ENCODE measurements around the gene SMIM35.
"Not testable (repeated sequence)": the region's sequence is repeated elsewhere in the genome, so short reads cannot be mapped to it uniquely, and the experiment has no call there.

The SMIM35 gene

DNA sequence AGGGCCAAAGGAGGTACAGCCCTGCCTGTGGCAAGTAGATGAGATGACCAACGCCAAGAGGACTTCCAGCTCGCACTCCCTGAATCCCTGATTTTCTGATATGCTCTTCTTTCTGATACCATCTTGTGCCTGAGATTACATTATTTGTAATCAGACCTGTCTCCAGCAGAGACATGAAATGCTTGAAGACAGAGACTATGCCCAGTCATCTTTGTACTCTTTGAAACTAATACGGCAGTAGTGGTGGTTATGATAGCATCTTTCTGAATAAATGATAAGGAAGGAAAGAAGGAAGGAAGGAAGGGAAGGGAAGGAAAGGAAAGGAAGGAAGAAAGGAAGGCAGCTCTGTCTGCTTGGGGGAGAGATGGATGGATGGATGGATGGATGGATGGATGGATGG lies 72.7 kb downstream of the SMIM35 start:
- Histone ChIP-seq H3K27ac (ENCODE audit: low read length) (no peak overlapping the region), H3K4me1 (ENCODE audit: control insufficient read depth in 1 of 2, insufficient read depth in 2 of 2, low read length in 2 of 2) (no peaks in the 10 kb centered on the region)

DNA sequence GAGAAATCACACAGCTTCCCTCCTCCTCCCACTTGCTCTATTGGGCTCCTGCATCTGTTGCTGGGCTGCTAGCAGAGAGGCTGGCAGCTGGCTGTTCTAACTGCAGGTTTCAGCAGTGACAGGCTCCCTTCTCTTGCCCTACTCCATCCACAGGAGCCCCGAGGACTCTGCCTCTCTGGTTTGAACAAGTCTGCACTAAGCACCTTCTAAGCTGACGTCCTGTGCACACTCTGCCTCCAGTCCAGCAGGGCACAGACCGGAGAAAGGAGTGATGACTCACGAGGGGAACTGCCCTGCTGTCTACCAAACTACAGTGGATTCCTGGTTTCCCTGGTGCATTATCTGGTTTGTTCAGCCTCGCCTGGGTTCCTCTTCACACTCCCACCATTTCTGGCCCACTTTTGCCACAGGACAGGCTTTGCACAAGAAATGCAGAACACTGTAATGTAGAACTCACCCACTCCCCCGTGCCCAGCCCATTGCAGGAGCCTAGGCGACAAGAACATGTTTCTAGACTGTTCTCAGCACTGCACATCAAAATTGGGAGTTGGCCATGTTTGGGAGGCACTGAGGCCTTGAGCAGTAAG lies 74.6 kb downstream of the SMIM35 start:
- peak overlapping the region; percentile 56 for H3K27ac ChIP-seq (ENCODE audit: low read length)
- no peaks in the 10 kb centered on the region for H3K36me3 ChIP-seq (ENCODE audit: control insufficient read depth in 1 of 2, insufficient read depth in 2 of 2, low read length in 2 of 2)
- no peaks in the 10 kb centered on the region for H3K9me3 ChIP-seq (ENCODE audit: control insufficient read depth in 1 of 2, low read length in 2 of 2)
- H3K4me1 ChIP-seq (ENCODE audit: control insufficient read depth in 1 of 2, insufficient read depth in 2 of 2, low read length in 2 of 2) = no peaks in the 10 kb centered on the region
- no peak overlapping the region for H3K4me3 ChIP-seq (ENCODE audit: low read depth in 1 of 2, low read length in 2 of 2)
- H3K27me3 ChIP-seq (ENCODE audit: low read depth, low read length) = no peaks in the 10 kb centered on the region

More for the DNA sequence above, 72.7 kb downstream of the SMIM35 start:
- H3K36me3 ChIP-seq (ENCODE audit: control insufficient read depth in 1 of 2, insufficient read depth in 2 of 2, low read length in 2 of 2) = no peaks in the 10 kb centered on the region
- H3K4me3 ChIP-seq (ENCODE audit: low read depth in 1 of 2, low read length in 2 of 2) = no peak overlapping the region
- H3K27me3 ChIP-seq (ENCODE audit: low read depth, low read length) = no peaks in the 10 kb centered on the region
- no peaks in the 10 kb centered on the region for H3K9me3 ChIP-seq (ENCODE audit: control insufficient read depth in 1 of 2, low read length in 2 of 2)

DNA sequence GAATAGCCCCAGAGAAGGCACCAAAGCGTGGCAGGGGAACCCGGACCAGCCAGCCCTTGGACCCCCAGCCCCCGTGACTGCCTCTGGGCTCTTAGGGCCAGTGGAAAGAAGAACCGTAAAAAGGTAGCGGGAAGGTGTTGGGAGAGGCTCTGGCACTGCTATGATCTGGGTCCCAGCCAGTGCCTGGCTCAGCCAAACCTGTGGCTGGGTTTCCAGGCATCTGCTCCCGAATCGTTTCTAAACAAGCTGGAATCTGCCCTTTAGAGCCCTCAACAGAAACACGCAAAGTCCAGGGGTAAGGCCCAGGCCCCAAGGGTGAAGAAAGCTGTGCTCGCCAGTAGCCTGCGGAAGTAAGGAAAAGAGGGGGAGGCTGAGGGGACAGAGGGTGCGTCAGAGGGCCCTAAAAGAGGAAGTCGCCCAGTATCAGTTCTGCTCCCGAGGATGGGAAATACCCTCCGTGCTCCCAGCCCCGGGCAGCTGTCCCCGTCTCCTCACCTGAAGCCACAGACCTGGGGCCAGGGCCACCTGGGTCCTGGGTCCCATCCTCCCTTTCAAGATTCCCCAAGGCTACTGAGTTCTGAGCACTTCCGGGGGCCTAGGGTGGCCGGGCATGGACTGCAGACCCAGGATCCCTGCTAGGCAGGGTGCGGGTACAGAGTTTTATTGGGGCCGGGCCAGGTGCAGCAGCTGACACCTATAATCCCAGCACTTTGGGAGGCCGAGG lies 75.9 kb downstream of the SMIM35 start:
- Histone ChIP-seq H3K4me3 (ENCODE audit: low read depth in 1 of 2, low read length in 2 of 2) (no peak overlapping the region), H3K27ac (ENCODE audit: low read length) (peak overlapping the region; percentile 75), H3K36me3 (ENCODE audit: control insufficient read depth in 1 of 2, insufficient read depth in 2 of 2, low read length in 2 of 2) (no peaks in the 10 kb centered on the region), H3K27me3 (ENCODE audit: low read depth, low read length) (no peaks in the 10 kb centered on the region), H3K4me1 (ENCODE audit: control insufficient read depth in 1 of 2, insufficient read depth in 2 of 2, low read length in 2 of 2) (no peaks in the 10 kb centered on the region), H3K9me3 (ENCODE audit: control insufficient read depth in 1 of 2, low read length in 2 of 2) (no peaks in the 10 kb centered on the region)

DNA sequence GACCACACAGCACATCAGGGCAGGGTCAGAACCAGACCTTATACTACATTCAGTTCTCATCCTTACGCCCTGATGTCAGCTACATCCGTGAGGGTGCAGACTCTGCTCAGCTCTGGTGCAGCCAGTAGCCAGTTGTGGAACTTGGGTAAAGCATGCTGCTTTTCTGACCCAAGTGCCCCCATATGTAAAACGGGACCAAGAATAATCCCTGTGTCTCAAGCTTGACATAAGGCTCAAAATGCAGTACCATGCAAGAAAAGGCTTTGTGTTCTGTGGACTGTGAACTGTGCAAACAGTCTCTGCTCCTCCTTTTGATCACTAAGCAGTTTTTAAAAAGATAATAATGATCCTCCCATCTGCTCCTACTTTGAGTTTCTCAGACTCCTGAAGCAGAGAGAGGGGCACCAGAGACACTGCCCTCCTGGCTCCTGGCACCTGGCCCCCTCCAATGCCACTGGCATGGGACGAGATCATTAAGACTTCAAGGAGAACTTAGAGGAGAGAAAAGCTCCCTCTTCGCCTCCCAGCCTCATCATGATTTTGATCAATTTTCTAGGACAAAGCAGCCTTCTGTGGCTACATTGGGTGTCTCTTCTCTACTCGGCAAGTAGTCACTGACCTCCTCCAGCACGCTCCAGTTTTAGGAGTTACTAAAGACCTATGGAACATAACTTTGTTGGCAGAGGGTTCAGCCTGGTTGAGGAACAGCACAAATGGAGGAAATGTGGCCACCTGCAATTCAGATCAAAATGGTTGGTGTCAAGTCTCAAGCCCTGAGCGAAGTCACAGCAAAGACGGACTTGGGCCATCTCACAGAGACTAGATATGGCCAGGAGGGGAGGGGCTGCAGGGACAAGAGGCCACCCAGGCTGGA lies 76.7 kb downstream of the SMIM35 start:
- peak overlapping the region; percentile 75 for H3K27ac ChIP-seq (ENCODE audit: low read length)
- H3K9me3 ChIP-seq (ENCODE audit: control insufficient read depth in 1 of 2, low read length in 2 of 2) = no peaks in the 10 kb centered on the region
- no peaks in the 10 kb centered on the region for H3K4me1 ChIP-seq (ENCODE audit: control insufficient read depth in 1 of 2, insufficient read depth in 2 of 2, low read length in 2 of 2)
- no peaks in the 10 kb centered on the region for H3K27me3 ChIP-seq (ENCODE audit: low read depth, low read length)
- no peaks in the 10 kb centered on the region for H3K36me3 ChIP-seq (ENCODE audit: control insufficient read depth in 1 of 2, insufficient read depth in 2 of 2, low read length in 2 of 2)
- no peak overlapping the region for H3K4me3 ChIP-seq (ENCODE audit: low read depth in 1 of 2, low read length in 2 of 2)

DNA sequence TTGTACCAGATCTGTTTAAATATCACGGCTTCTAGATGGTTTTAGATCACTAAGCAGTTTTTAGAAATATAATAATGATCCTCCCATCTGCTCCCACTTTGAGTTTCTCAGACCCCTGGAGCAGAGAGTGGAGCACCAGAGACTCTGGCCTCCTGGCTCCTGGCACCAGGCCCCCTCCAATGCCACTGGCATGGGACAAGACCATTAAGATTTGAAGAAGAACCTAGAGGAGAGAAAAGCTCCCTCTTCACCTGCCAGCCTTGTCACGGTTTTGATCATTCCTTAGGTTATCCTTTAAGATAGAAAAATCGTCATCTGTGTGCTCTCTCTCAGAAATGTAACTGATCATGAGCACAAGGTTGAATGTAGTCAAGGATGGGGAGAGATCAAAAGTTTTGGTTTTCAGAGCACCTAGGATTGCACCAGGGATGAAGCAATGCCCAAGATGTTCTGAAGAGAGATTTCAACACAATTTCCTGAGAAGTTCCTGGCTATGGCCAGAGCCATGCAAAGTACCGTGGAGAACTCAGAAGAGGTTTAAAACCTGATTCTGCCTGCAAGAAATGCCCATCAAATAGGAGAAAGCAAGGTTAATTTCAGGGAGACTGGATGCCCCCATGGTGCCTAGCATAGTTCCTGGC lies 78.4 kb downstream of the SMIM35 start:
- no peaks in the 10 kb centered on the region for H3K9me3 ChIP-seq (ENCODE audit: control insufficient read depth in 1 of 2, low read length in 2 of 2)
- no peaks in the 10 kb centered on the region for H3K36me3 ChIP-seq (ENCODE audit: control insufficient read depth in 1 of 2, insufficient read depth in 2 of 2, low read length in 2 of 2)
- peak overlapping the region; percentile 62 for H3K27ac ChIP-seq (ENCODE audit: low read length)
- H3K4me1 ChIP-seq (ENCODE audit: control insufficient read depth in 1 of 2, insufficient read depth in 2 of 2, low read length in 2 of 2) = no peaks in the 10 kb centered on the region
- no peaks in the 10 kb centered on the region for H3K27me3 ChIP-seq (ENCODE audit: low read depth, low read length)
- no peak overlapping the region for H3K4me3 ChIP-seq (ENCODE audit: low read depth in 1 of 2, low read length in 2 of 2)

DNA sequence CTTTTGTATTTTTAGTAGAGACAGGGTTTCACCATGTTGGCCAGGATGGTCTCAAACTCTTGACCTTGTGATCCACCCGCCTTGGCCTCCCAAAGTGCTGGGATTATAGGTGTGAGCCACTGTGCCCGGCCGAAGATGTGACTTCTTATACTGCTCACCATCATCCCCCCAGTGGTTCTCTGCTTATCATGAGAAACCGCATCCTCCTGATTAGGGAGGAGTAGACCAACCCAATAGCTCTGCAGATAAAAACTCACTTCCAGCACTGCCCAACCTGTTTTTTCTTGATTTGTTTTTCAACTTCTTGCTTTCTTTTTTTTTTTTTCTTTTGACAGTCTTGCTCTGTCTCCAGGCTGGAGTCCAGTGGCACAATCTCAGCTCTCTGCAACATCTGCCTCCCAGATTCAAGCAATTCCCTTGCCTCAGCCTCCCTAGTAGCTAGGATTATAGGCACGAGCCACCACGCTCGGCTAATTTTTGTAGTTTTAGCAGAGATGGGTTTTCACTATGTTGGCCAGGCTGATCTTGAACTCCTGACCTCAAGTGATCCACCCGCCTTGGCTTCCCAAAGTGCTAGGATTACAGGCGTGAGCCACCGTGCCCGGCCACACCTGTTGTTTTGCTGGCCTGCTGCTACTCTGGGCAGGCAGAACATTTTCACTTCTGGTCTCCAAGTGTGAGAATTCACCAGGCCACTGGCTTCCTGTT lies 79.0 kb downstream of the SMIM35 start:
- not testable (repeated sequence) for H3K4me3 ChIP-seq (ENCODE audit: low read depth in 1 of 2, low read length in 2 of 2); H3K9me3 ChIP-seq (ENCODE audit: control insufficient read depth in 1 of 2, low read length in 2 of 2); H3K27ac ChIP-seq (ENCODE audit: low read length); H3K27me3 ChIP-seq (ENCODE audit: low read depth, low read length); H3K36me3 ChIP-seq (ENCODE audit: control insufficient read depth in 1 of 2, insufficient read depth in 2 of 2, low read length in 2 of 2); H3K4me1 ChIP-seq (ENCODE audit: control insufficient read depth in 1 of 2, insufficient read depth in 2 of 2, low read length in 2 of 2)

DNA sequence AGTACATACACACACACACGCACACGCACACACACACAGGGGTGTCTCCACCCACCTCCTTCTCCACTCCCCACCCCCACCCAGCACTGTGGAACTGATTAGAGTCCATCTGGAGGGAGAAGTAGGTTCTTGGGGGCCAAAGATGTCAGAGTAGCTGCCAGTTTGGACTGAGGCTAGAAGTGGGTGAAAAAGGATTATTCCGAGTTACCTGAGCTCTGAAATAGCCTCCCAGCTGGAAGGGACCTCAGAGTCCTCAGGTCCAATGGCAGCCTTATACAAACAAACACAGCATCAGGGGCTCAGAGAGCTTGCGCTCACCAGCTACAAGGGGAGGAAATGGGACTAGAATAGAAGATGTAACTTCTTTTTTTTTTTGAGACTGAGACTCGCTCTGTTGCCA lies 79.7 kb downstream of the SMIM35 start:
- peak overlapping the region; percentile 53 for H3K27ac ChIP-seq (ENCODE audit: low read length)

DNA sequence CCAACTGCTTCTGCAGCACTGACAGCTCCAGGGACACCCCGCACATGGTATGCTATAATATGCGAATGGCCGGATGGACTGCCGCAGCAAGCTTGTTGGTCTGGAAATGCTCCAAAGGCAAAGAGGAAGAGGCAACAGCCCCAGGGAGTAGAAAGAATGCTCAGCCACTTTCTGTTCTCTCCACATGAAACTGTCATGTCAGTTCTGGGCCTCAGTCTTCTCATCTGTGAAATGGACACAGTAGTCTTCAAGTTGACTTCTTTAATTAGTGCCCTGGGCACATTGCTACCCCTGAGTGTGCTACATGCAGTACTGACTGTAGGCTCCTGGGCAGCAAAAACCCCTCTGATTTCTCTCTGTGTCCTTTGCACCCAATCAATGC lies 80.6 kb downstream of the SMIM35 start:
- Histone ChIP-seq H3K4me1 (ENCODE audit: control insufficient read depth in 1 of 2, insufficient read depth in 2 of 2, low read length in 2 of 2) (peaks cover 0 to 6% of the 10 kb centered on the region in 2 donors), H3K27ac (ENCODE audit: low read length) (no peak overlapping the region), H3K4me3 (ENCODE audit: low read depth in 1 of 2, low read length in 2 of 2) (no peak overlapping the region), H3K9me3 (ENCODE audit: control insufficient read depth in 1 of 2, low read length in 2 of 2) (no peaks in the 10 kb centered on the region), H3K27me3 (ENCODE audit: low read depth, low read length) (no peaks in the 10 kb centered on the region), H3K36me3 (ENCODE audit: control insufficient read depth in 1 of 2, insufficient read depth in 2 of 2, low read length in 2 of 2) (no peaks in the 10 kb centered on the region)

More for the DNA sequence above, 79.7 kb downstream of the SMIM35 start:
- H3K27me3 ChIP-seq (ENCODE audit: low read depth, low read length) = no peaks in the 10 kb centered on the region
- H3K9me3 ChIP-seq (ENCODE audit: control insufficient read depth in 1 of 2, low read length in 2 of 2) = no peaks in the 10 kb centered on the region
- peaks cover 0 to under 1% of the 10 kb centered on the region in 2 donors for H3K4me1 ChIP-seq (ENCODE audit: control insufficient read depth in 1 of 2, insufficient read depth in 2 of 2, low read length in 2 of 2)
- no peaks in the 10 kb centered on the region for H3K36me3 ChIP-seq (ENCODE audit: control insufficient read depth in 1 of 2, insufficient read depth in 2 of 2, low read length in 2 of 2)
- no peak overlapping the region for H3K4me3 ChIP-seq (ENCODE audit: low read depth in 1 of 2, low read length in 2 of 2)

DNA sequence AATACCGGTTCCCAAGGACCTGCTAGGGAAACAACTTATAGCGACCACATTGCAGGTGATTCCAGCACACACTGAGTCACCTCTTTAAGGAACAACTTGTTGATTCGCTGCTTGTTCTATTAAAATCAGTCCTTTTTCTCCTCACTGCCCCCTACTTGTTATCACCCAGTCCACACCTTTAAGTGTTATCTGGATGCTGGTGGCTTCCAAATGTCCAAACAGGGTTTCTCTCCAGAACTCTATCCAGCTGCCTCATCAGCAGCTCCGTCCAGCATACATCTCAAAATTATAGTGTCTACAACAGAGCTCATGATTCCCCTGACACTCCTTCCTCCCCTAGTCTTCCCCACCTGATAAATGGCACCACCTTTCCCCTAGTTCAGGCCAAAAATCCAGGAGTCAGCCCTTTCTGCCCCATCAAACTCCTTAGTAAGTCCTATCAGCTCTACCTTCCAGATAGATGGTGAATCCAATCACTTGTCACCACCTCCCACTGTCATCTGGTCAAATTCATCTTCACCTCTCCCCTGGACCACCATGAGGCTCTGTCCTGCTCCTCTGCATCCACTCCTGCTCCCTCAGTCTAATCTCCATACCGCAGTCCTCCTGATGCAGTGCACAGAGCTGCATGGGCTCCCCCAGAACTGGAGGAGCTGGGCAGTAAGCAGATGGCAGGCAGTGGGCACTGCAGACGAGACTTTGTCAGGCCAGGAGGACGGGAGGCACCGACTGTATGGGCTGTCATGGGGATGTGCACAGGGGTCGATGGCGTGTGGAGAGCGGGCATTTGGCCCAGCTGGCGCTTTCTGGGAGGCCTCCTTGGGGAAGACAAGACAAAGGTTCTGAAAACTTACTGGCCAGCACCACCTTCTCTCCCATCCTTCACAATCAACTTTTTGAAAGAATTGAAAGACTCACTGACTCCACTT lies 81.3 kb downstream of the SMIM35 start:
- Histone ChIP-seq H3K36me3 (ENCODE audit: control insufficient read depth in 1 of 2, insufficient read depth in 2 of 2, low read length in 2 of 2) (no peaks in the 10 kb centered on the region), H3K9me3 (ENCODE audit: control insufficient read depth in 1 of 2, low read length in 2 of 2) (no peaks in the 10 kb centered on the region), H3K27me3 (ENCODE audit: low read depth, low read length) (no peaks in the 10 kb centered on the region), H3K4me3 (ENCODE audit: low read depth in 1 of 2, low read length in 2 of 2) (no peak overlapping the region), H3K27ac (ENCODE audit: low read length) (no peak overlapping the region), H3K4me1 (ENCODE audit: control insufficient read depth in 1 of 2, insufficient read depth in 2 of 2, low read length in 2 of 2) (peaks cover 0 to 6% of the 10 kb centered on the region in 2 donors)

DNA sequence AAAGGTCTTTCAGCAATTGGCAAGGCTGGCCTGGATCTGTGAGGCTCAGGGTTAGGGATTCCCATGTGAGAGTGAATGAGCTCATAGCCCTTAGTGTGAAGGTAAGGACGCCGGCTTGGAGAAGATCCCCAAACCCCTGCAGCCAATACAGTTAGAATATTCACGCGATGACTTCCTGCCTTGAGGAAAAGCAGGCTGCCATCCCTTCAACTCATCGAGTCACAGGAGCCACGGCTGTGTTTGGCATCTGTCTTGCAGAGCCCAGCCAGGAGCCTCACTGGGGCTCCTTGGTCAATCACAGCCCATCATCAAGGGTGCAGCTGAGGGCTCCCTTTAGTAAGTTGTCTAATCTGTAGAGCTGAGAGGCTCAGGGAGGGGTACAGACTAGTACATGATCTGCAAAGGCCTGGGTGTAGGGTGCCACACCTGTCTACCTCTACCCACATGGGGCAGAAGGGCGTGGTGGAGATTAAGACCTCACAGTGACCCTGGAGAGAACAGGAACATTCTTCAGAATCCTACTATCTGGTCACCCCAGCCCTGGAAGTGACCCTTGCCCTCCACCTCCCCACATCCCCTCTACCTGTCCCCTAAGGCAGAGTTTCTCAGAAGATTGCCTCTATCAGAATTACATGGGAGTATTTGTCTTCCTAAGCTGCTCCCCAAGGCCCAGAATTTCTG lies 82.1 kb downstream of the SMIM35 start:
- H3K9me3 ChIP-seq (ENCODE audit: control insufficient read depth in 1 of 2, low read length in 2 of 2) = no peaks in the 10 kb centered on the region
- no peak overlapping the region for H3K27ac ChIP-seq (ENCODE audit: low read length)
- no peaks in the 10 kb centered on the region for H3K36me3 ChIP-seq (ENCODE audit: control insufficient read depth in 1 of 2, insufficient read depth in 2 of 2, low read length in 2 of 2)
- no peak overlapping the region for H3K4me3 ChIP-seq (ENCODE audit: low read depth in 1 of 2, low read length in 2 of 2)
- peaks cover 0 to 6% of the 10 kb centered on the region in 2 donors for H3K4me1 ChIP-seq (ENCODE audit: control insufficient read depth in 1 of 2, insufficient read depth in 2 of 2, low read length in 2 of 2)
- no peaks in the 10 kb centered on the region for H3K27me3 ChIP-seq (ENCODE audit: low read depth, low read length)
